Measurements from ENCODE around the gene GABBR2.

Gene GABBR2

GRCh38 chr9:98551511-98552286 is 157.0 kb downstream of the GABBR2 start:
- H3K9me3 ChIP-seq (ENCODE audit: severe bottlenecking) = no peaks in the 10 kb centered on the region
- DNase-seq (ENCODE audit: low spot score) (no peak), ATAC-seq (ENCODE audit: low read depth) (peak; percentile 86)
- no peaks in the 10 kb centered on the region for H3K4me1 ChIP-seq (ENCODE audit: insufficient read depth, poor library complexity, severe bottlenecking)
- H3K4me3 ChIP-seq (ENCODE audit: severe bottlenecking) = no peak overlapping the region
- TF ChIP-seq CTCF (IDR thresholded peaks at IDR 0.05; ENCODE audit: poor library complexity, severe bottlenecking) = no peak
- H3K36me3 ChIP-seq (ENCODE audit: low read depth) = no peaks in the 10 kb centered on the region
- no peak overlapping the region for H3K27ac ChIP-seq (ENCODE audit: poor library complexity, severe bottlenecking)
- H3K27me3 ChIP-seq (ENCODE audit: insufficient read depth, poor library complexity, severe bottlenecking) = no peaks in the 10 kb centered on the region

- H3K27me3 ChIP-seq (ENCODE audit: insufficient read depth, poor library complexity, severe bottlenecking) = no peaks in the 10 kb centered on the region
- DNase-seq (ENCODE audit: low spot score) = no peak
- no peak overlapping the region for H3K4me3 ChIP-seq (ENCODE audit: severe bottlenecking)
- no peak for TF ChIP-seq CTCF (IDR thresholded peaks at IDR 0.05; ENCODE audit: poor library complexity, severe bottlenecking)
- ATAC-seq (ENCODE audit: low read depth) = no peak
- H3K9me3 ChIP-seq (ENCODE audit: severe bottlenecking) = no peaks in the 10 kb centered on the region
- H3K4me1 ChIP-seq (ENCODE audit: insufficient read depth, poor library complexity, severe bottlenecking) = no peaks in the 10 kb centered on the region
- no peak overlapping the region for H3K27ac ChIP-seq (ENCODE audit: poor library complexity, severe bottlenecking)
- no peaks in the 10 kb centered on the region for H3K36me3 ChIP-seq (ENCODE audit: low read depth)
Observed at GRCh38 chr9:98550206-98550820, 158.4 kb downstream of the GABBR2 start.

DNA sequence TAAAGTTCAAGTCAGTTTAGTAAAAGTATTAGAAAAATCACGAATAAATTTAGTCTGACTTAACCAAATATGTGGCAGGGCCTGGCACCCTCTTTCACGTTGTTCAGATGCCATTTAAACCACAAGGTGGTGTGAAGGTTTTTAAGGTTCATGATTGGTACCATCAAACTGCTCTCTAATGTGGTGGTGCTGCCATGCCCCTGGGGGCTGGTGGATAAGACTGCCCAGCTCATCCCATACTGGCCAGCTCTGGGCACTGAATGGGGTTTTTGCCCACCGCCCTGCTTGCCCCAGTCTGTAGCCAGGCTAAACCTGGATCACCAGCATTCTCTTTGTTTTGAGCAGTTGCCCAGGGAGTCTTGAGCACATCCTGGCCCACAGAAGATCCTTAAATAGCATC is 159.3 kb downstream of the GABBR2 start:
- Histone ChIP-seq H3K36me3 (ENCODE audit: low read depth) (no peaks in the 10 kb centered on the region), H3K9me3 (ENCODE audit: severe bottlenecking) (no peaks in the 10 kb centered on the region), H3K4me3 (ENCODE audit: severe bottlenecking) (no peak overlapping the region), H3K4me1 (ENCODE audit: insufficient read depth, poor library complexity, severe bottlenecking) (no peaks in the 10 kb centered on the region), H3K27ac (ENCODE audit: poor library complexity, severe bottlenecking) (no peak overlapping the region), H3K27me3 (ENCODE audit: insufficient read depth, poor library complexity, severe bottlenecking) (no peaks in the 10 kb centered on the region)
- no peak for ATAC-seq (ENCODE audit: low read depth)
- TF ChIP-seq CTCF (IDR thresholded peaks at IDR 0.05; ENCODE audit: poor library complexity, severe bottlenecking) = no peak
- DNase-seq (ENCODE audit: low spot score) = no peak

DNA sequence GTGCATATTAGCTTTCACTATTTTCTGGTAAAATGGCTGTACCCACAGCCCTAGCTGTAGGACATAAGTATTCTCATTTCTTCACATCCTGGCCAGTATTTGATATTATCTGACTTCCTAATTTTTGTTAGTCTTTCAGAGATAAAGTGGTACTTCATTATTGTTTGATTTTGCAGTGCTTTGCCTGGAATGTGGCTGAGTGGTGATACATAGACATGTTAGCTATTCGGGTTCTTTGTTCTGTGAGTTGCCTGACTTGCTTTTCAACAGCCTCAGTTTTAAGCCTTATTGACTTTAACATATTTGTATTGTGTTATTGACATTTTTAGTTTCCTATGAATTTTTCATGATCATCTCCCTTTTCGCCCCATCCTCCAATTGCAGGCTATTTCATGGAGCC is 161.1 kb downstream of the GABBR2 start:
- Histone ChIP-seq H3K9me3 (ENCODE audit: severe bottlenecking) (no peaks in the 10 kb centered on the region), H3K27me3 (ENCODE audit: insufficient read depth, poor library complexity, severe bottlenecking) (peaks cover under 1% of the 10 kb centered on the region), H3K27ac (ENCODE audit: poor library complexity, severe bottlenecking) (no peak overlapping the region), H3K4me3 (ENCODE audit: severe bottlenecking) (no peak overlapping the region), H3K36me3 (ENCODE audit: low read depth) (no peaks in the 10 kb centered on the region), H3K4me1 (ENCODE audit: insufficient read depth, poor library complexity, severe bottlenecking) (no peaks in the 10 kb centered on the region)
- no peak for ATAC-seq (ENCODE audit: low read depth)
- no peak for DNase-seq (ENCODE audit: low spot score)
- no peak for TF ChIP-seq CTCF (IDR thresholded peaks at IDR 0.05; ENCODE audit: poor library complexity, severe bottlenecking)

GRCh38 chr9:98545021-98545420 is 163.7 kb downstream of the GABBR2 start:
- ATAC-seq (ENCODE audit: low read depth) = no peak
- DNase-seq (ENCODE audit: low spot score) = no peak
- H3K36me3 ChIP-seq (ENCODE audit: low read depth) = no peaks in the 10 kb centered on the region
- H3K27ac ChIP-seq (ENCODE audit: poor library complexity, severe bottlenecking) = no peak overlapping the region
- H3K27me3 ChIP-seq (ENCODE audit: insufficient read depth, poor library complexity, severe bottlenecking) = peaks cover 5% of the 10 kb centered on the region
- H3K9me3 ChIP-seq (ENCODE audit: severe bottlenecking) = no peaks in the 10 kb centered on the region
- no peak for TF ChIP-seq CTCF (IDR thresholded peaks at IDR 0.05; ENCODE audit: poor library complexity, severe bottlenecking)
- no peak overlapping the region for H3K4me3 ChIP-seq (ENCODE audit: severe bottlenecking)
- no peaks in the 10 kb centered on the region for H3K4me1 ChIP-seq (ENCODE audit: insufficient read depth, poor library complexity, severe bottlenecking)
